Measurements from ENCODE around the gene CCDC33.

Gene CCDC33

DNA sequence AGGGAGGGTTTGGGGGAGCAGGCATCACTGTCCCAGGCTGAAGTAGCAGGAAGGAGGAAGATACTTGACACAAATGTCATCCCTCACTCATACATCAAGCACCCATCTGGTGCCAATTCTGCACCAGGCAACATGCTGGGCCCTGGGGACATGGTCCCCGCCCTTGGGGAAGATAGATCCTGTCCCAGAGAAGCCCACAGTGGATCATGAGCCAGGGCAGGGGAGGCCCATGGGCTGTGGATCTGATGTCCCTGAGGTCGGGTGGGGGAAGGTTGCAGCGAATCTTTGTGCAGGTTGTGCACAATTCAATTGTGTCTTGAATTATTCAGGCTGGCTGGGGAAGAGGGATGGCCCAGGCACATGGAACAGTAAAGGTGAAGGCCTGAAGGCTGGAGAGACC, 6.4 kb upstream of the CCDC33 start:
- no peak for DNase-seq (ENCODE audit: low read depth)

DNA sequence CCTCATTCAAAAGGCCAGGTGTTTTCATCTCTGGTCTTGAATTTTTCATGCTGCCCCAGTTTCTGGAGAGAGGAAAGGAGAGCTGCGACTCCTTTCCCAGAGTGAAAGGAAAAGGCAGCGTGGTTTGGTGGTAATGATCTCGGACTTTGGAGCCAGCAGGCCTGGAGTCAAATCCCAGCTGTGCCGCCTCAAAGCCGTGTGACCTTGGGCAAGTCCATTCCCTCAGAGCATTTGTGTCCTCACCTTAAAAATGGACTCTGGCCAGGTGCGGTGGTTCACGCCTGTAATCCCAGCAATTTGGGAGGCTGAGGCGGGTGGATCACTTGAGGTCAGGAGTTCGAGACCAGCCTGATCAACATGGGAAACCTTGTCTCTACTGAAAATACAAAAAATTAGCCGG, 4.7 kb upstream of the CCDC33 start:
- DNase-seq (ENCODE audit: low read depth), result no peak

DNA sequence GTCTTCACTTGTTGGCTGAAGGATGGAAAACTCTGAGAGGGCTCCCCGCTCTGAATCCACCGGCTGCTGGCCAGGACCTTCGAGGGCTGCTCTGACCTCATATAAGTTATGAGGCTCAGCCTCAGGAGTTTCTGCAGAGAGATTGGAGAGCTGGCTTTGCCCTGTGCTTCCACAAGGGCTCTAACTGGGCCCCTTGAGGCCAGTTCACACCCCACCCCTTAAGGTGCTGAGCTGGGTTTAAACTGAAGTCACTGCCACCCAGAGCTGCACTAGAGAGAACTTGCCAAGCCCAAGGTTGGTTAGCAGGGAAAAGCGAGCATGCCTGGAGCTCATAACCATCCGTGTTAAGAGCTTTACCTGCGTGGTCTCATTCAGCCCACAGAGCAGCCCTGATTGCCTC, 2.8 kb upstream of the CCDC33 start:
- DNase-seq (ENCODE audit: low read depth), result no peak

GRCh38 chr15:74233851-74234597, 2.1 kb upstream of the CCDC33 start:
- DNase-seq (ENCODE audit: low read depth), result no peak

- DNase-seq (ENCODE audit: low read depth), result no peak
Observed at GRCh38 chr15:74234598-74234875, 1.6 kb upstream of the CCDC33 start.

DNA sequence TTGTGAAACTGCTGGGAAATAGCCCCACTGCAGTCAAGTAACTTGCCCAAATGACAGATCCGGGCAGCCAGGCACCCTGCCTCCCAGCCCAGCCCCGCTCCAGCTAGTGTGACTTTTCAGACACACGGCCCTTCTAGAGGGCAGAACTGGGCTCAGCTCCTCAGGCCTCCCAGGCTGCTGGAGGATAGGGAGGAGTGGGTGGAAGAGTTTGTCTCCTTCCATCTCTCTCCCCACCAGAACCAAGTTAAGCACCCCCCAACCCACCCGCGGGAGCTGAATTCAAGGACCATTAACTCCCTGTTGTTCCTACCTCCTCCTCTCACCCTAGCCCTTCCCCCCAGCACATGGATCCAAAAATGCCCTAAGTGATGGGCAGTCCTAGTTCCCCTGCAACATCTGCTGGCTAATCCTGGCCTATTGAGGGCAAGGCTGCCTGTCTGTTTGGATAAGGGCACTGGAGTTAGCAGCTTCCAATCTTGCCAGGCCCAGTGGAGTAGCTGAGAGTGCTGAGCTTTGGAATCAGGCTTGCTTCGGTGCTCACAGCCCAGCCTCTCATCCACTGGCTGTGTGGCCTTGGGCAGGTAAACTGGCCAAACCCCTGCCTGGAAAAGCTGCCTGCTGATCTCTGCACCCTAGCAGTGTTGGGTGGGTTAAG, 3.1 kb downstream of the CCDC33 start:
- no peak for DNase-seq (ENCODE audit: low read depth)

- no peak for DNase-seq (ENCODE audit: low read depth)
Observed at GRCh38 chr15:74240002-74240568, 4.0 kb downstream of the CCDC33 start.

GRCh38 chr15:74240897-74241614, 4.9 kb downstream of the CCDC33 start:
- no peak for DNase-seq (ENCODE audit: low read depth)

GRCh38 chr15:74242441-74243185, 6.5 kb downstream of the CCDC33 start:
- DNase-seq (ENCODE audit: low read depth), result no peak

- no peak for DNase-seq (ENCODE audit: low read depth)
Observed at GRCh38 chr15:74243431-74243830, 7.3 kb downstream of the CCDC33 start.

GRCh38 chr15:74244822-74245341, 8.8 kb downstream of the CCDC33 start:
- no peak for DNase-seq (ENCODE audit: low read depth)

- DNase-seq (ENCODE audit: low read depth), result no peak
Observed at GRCh38 chr15:74245342-74245931, 9.3 kb downstream of the CCDC33 start.

GRCh38 chr15:74250266-74250665, 14.1 kb downstream of the CCDC33 start:
- no peak for DNase-seq (ENCODE audit: low read depth)

DNA sequence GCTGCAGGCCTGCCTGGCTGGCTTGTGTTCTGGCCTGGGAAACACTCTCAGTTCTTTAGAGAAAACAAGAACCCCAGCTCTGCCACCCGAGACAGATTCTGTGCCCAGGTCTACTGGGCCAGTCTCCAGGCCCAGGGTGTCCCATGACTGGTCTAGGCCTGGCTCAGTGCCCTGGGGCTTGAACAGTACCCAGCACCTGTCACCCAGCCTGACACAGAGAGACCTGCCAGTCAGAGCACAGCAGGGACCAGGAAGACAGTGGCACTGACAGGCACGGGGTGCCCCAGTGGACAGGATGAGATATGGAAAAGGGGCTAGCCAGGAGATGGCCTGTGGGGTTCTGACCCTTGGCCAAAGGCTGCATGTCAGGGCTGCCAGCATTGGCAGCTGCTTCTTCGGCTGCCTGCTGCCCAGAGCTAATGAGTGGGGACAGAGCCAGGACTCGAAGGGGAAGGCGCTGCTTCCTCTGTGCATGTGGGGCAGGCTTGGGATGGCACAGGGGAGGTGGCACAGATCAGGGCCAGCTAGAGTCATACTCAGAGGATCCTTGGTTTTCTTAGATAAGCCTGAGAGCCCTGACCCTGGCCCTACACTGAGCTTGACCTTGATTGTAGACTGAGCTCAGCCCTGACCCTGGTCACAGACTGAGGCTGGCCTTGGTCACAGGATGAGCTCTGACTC, 15.1 kb downstream of the CCDC33 start:
- DNase-seq (ENCODE audit: low read depth), result no peak

DNA sequence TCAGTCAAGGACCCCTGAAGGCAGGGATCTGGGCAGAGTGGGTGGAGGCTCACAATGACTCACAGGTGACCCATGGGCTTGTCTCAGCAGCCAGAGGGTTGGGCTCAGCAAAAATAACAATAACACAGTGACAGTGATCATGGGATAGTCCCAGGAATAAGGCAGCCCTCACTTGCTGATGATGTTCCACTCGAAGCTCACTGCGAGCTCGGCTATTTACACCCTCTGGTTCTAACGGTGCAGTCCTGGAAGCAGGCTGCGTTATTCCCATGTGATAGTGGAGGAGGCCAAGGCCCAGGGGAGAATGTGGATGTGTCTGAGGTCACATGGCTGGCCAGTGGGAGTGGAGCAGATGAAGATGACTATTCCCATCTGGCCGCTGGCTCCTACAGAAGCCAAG, 16.2 kb downstream of the CCDC33 start:
- DNase-seq (ENCODE audit: low read depth), result no peak

DNA sequence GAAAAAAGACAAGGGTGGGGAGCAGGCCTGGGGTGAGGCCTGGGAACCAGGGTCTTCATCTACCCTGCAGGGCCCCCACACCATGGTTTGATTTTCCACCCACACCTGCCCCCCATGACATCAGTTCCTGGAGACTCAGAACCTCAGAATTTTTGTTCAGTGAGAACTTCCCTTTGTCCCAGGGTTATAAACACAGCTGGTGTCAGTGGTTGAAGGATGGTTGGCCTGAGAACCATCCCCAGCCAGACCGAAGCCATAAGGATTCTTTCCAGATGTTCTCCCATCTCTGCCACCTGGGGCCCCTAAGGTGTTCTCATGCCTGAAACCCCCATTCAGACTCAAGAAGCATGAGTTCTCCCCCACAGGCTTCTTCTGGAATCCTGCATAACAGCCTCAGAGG, 16.6 kb downstream of the CCDC33 start:
- DNase-seq (ENCODE audit: low read depth), result no peak

DNA sequence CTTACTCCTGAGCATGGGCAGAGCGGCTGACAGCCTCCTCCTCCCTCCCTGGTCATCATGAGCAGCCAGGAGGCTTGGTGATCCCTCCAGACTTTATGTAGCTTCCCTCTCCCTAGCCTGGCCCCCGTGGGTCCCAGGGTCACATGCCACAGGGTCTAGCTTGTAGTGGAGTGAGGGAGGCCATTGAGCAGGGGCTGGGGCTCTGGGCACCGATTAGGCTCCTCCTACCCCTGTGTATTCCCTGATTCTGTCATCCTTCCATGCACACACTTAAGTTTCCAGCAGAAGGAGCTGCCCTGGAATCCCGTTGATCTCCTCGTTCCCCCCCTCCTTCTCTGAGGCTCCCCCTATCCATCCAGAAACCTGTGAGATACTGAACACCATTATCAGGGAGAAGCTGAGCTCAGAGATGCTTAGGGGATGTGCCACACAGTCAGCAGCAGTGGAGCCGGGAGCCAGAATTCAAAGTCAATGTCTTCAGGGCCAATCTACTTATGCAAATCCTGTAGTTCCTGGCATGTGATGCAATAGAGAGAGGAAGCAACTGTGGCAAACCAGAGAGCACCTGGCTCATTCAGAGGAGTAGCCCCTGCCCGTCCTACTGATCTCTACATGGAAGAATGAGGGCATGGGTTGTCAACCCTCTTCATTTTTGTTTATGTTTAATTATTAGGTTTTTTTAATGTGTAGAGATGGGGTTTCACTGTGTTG, 17.2 kb downstream of the CCDC33 start:
- DNase-seq (ENCODE audit: low read depth), result no peak

DNA sequence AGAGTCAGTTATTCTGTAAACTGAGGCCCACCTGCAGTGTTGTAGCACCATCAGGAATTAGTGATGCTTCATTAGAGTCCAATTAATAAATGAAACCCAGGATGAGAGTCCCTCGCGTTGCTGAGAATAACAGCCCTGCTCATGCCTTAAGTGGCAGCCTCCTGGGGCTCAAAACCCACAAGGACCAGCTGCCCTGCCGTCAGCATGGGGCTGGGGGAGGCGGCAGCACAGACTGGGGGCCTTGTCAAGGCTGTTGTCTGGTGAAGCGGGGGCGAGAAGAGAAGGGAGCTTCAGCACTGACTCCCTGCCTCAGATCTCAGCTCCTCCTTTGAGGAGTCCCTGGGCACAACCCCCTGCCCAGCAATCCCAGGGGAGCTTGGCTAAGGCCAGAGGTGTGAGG, 21.0 kb downstream of the CCDC33 start:
- no peak for DNase-seq (ENCODE audit: low read depth)

GRCh38 chr15:74257623-74258022, 21.5 kb downstream of the CCDC33 start:
- DNase-seq (ENCODE audit: low read depth), result no peak

GRCh38 chr15:74258456-74259291, 22.5 kb downstream of the CCDC33 start:
- DNase-seq (ENCODE audit: low read depth), result no peak

All from stimulated activated CD4-positive, alpha-beta T cell treated with anti-CD3 and anti-CD28 coated beads, Interleukin-2, amount 100 ng/mL, for 4 hours (primary cell).